DND-41 (cell line): ENCODE measurements around the gene SLC4A2.

ENCODE experiments used
- ATAC-seq: fragments of 200-7000 bp; cut with Tn5 transposase; 3 replicates; pipeline ENCODE4 v1.9.1; 2021; ENCODE audit warnings: low read depth; ENCODE audit not compliant: insufficient read depth
- DNase-seq: peaks from one replicate; pipeline ENCODE4 v3.0.0-alpha.2; 2020
- H2AFZ ChIP-seq: 2 replicates; pipeline ENCODE4 v1.6.0; 2012; ENCODE audit warnings: low read depth, low read length
- H3K27ac ChIP-seq: 2 replicates; pipeline ENCODE4 v1.5.1; 2012; ENCODE audit warnings: low read length, inconsistent platforms
- H3K27me3 ChIP-seq: fragments of 200-600 bp; sonication (generic); 2 replicates; pipeline ENCODE4 v1.6.0; 2012; ENCODE audit warnings: low read length, mild to moderate bottlenecking, inconsistent platforms; ENCODE audit not compliant: insufficient read depth, poor library complexity
- H3K36me3 ChIP-seq: 2 replicates; pipeline ENCODE4 v1.5.1; 2012; ENCODE audit warnings: low read length, inconsistent platforms; ENCODE audit not compliant: insufficient read depth
- H3K4me1 ChIP-seq: 2 replicates; pipeline ENCODE4 v1.5.1; 2012; ENCODE audit warnings: mild to moderate bottlenecking, low read length; ENCODE audit not compliant: insufficient read depth
- H3K4me2 ChIP-seq: 2 replicates; pipeline ENCODE4 v1.6.0; 2012; ENCODE audit warnings: mild to moderate bottlenecking, moderate library complexity, low read length, inconsistent platforms; ENCODE audit not compliant: insufficient read depth
- H3K4me3 ChIP-seq, 2 experiments: fragments of 200-600 bp in 1 of 2; shearing (Covaris generic) in 1 of 2; 2 replicates each; pipeline ENCODE4 v1.5.1; 2012 to 2016; ENCODE audit warnings: inconsistent platforms in 2 of 2, low read length in 2 of 2, mild to moderate bottlenecking in 2 of 2, low read depth in 1 of 2, moderate library complexity in 1 of 2
- H3K79me2 ChIP-seq: 2 replicates; pipeline ENCODE4 v1.6.0; 2012; ENCODE audit warnings: low read length, inconsistent platforms; ENCODE audit not compliant: insufficient read depth
- H3K9ac ChIP-seq: 2 replicates; pipeline ENCODE4 v1.6.0; 2012; ENCODE audit warnings: low read depth, mild to moderate bottlenecking, inconsistent platforms, low read length, moderate library complexity
- H3K9me3 ChIP-seq: 2 replicates; pipeline ENCODE4 v1.5.1; 2012; ENCODE audit warnings: low read length, moderate library complexity, mild to moderate bottlenecking, inconsistent platforms; ENCODE audit not compliant: insufficient read depth, severe bottlenecking
- H4K20me1 ChIP-seq: 2 replicates; pipeline ENCODE4 v1.6.0; 2012; ENCODE audit warnings: low read length; ENCODE audit not compliant: insufficient read depth
- EZH2 ChIP-seq: IDR thresholded peaks from 3 replicates; pipeline ENCODE4 v1.6.1; 2012; ENCODE audit warnings: borderline replicate concordance, low read depth, mild to moderate bottlenecking, moderate library complexity, low read length, inconsistent platforms; ENCODE audit not compliant: severe bottlenecking
- TF ChIP-seq, protein P1 (sequence below): IDR thresholded peaks from 2 replicates; pipeline ENCODE4 v1.5.1; 2012; ENCODE audit warnings: borderline replicate concordance, low read length, moderate library complexity, mild to moderate bottlenecking; ENCODE audit not compliant: poor library complexity, severe bottlenecking; ENCODE audit errors: extremely low read depth

Gene SLC4A2

DNA sequence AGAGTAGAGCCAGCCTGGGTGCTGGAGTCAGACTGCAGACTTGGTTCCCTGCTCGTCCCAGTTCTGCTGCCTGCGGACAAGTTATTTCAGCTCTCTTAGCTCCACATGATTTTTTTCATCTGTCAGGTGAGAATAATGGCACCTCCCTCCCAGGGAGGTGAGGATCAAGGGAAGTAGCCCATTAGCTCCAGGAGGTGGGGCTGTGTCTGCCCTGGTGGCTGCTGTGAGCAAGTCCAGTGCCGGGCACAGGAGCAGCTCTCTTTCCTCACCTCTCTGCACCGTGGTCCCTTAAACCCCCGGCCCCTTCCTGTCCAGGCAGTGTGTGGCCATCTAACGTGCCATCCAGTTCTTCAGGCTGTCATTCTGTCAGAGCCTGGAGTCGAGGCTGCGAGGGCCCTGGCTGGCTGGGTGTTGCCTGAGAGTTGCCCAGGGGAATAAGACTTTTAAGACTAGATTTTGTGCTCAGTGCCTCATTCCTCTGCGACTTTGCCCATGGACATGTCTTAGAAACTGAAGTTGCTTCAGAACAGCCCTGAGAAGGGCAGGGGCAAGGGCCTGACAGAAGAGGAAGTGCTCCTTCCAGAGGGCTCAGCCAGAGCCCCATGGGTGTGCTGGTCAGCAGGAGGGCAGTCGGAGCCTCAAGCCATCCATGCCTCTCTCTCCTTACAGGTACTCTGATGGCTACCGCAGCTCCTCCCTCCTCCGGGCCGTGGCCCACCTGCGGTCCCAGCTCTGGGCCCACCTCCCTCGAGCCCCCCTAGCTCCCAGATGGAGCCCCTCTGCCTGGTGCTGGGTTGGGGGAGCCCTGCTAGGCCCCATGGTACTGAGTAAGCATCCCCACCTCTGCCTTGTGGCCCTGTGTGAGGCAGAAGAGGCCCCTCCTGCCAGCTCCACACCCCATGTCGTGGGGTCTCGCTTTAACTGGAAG, 26.2 kb upstream of the SLC4A2 start:
- Histone ChIP-seq H3K9me3 (no peaks in the 10 kb centered on the region), H3K27me3 (no peaks in the 10 kb centered on the region), H3K9ac (no peak overlapping the region), H3K4me2 (no peak overlapping the region), H3K4me3 (no peak overlapping the region), H3K36me3 (peaks cover 56% of the 10 kb centered on the region), H3K4me1 (peaks cover 16% of the 10 kb centered on the region), H3K27ac (no peak overlapping the region), H3K79me2 (peaks cover 27% of the 10 kb centered on the region), H4K20me1 (0 out of 2 replicates have a peak, but pooled peaks cover 11% of the 10 kb centered on the region), H2AFZ (no peak overlapping the region)
- DNase-seq (no peak), ATAC-seq (no peak)
- TF ChIP-seq EZH2 = no peak
- TF ChIP-seq, protein P1, sequence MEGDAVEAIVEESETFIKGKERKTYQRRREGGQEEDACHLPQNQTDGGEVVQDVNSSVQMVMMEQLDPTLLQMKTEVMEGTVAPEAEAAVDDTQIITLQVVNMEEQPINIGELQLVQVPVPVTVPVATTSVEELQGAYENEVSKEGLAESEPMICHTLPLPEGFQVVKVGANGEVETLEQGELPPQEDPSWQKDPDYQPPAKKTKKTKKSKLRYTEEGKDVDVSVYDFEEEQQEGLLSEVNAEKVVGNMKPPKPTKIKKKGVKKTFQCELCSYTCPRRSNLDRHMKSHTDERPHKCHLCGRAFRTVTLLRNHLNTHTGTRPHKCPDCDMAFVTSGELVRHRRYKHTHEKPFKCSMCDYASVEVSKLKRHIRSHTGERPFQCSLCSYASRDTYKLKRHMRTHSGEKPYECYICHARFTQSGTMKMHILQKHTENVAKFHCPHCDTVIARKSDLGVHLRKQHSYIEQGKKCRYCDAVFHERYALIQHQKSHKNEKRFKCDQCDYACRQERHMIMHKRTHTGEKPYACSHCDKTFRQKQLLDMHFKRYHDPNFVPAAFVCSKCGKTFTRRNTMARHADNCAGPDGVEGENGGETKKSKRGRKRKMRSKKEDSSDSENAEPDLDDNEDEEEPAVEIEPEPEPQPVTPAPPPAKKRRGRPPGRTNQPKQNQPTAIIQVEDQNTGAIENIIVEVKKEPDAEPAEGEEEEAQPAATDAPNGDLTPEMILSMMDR = no peak

DNA sequence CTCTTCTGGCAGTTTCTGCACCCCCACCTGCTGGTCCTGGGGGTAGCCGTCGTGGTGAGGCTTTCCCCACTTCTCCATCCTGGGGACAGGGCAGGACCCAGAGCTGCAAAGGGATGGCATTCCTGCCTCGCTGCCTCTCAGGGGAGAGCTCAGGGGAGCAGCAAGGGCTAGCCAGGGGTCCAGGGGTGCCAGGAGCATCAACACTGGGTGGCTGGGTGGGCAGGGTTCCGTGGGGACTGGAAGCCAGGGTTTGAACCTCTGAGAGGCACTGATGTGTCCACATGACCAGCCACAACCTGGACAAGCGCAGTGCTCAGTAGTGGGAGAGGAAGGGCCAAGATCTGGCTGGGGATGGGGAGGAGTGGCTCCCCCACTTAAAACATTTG, 25.5 kb upstream of the SLC4A2 start:
- Histone ChIP-seq H3K4me3 (no peak overlapping the region), H4K20me1 (0 out of 2 replicates have a peak, but pooled peaks cover 11% of the 10 kb centered on the region), H2AFZ (no peak overlapping the region), H3K27ac (no peak overlapping the region), H3K27me3 (no peaks in the 10 kb centered on the region), H3K9ac (no peak overlapping the region), H3K9me3 (no peaks in the 10 kb centered on the region), H3K79me2 (peaks cover 21% of the 10 kb centered on the region), H3K4me2 (no peak overlapping the region), H3K36me3 (peaks cover 56% of the 10 kb centered on the region), H3K4me1 (peaks cover 14% of the 10 kb centered on the region)
- ATAC-seq (no peak), DNase-seq (no peak)
- TF ChIP-seq, protein P1 = no peak
- TF ChIP-seq EZH2 = no peak

DNA sequence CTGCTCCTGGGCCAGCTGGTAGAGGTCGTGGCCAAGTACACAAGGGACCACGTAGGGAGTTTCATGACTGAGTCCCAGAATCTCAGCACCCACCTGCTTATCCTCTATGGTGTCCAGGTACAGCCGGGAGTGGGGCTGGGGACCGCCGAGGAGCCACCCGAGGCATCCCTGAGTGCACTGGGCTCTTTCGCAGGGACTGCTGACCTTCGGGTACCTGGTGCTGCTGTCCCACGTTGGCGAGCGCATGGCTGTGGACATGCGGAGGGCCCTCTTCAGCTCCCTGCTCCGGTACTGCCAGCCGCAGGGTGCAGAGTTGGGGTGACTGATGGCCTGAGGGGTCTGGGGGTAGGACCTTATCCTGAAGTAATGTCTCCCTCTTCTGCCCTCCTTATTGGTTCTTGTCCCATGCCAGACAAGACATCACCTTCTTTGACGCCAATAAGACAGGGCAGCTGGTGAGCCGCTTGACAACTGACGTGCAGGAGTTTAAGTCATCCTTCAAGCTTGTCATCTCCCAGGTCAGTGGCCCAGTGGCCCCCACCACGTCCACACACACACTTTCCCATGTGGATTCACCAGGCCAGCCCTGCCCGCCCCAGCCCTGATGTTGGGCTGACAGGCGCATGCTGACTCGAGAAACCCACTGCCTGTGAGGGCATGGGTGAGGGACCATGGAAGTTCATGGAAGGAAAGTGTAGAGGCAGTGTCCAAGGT, 24.9 kb upstream of the SLC4A2 start:
- no peak overlapping the region for H2AFZ ChIP-seq
- H3K9me3 ChIP-seq = no peaks in the 10 kb centered on the region
- 0 out of 2 replicates have a peak, but pooled peaks cover 11% of the 10 kb centered on the region for H4K20me1 ChIP-seq
- no peak overlapping the region for H3K4me3 ChIP-seq
- H3K27me3 ChIP-seq = no peaks in the 10 kb centered on the region
- H3K79me2 ChIP-seq = peaks cover 15% of the 10 kb centered on the region
- DNase-seq (no peak), ATAC-seq (no peak)
- H3K27ac ChIP-seq = no peak overlapping the region
- H3K9ac ChIP-seq = no peak overlapping the region
- H3K4me2 ChIP-seq = no peak overlapping the region
- H3K4me1 ChIP-seq = peaks cover 8% of the 10 kb centered on the region
- peaks cover 56% of the 10 kb centered on the region for H3K36me3 ChIP-seq
- TF ChIP-seq, protein P1 = no peak
- no peak for TF ChIP-seq EZH2
